Tongue (tissue), 2 donors: ENCODE measurements around the gene GPR37. TPM values are rescaled to one million over a fixed set of nuclear protein-coding genes. Genes with fewer than 3 reads are reported as not detected.

ENCODE experiments used
- DNase-seq: peaks from one replicate; pipeline ENCODE4 v3.0.0-alpha.2; 2015
- total RNA-seq: library from RNA; depleted of rRNA; stranded (reverse); fragments of >200 nt; gene quantifications from one replicate; pipeline ENCODE4 v1.2.3, GENCODE V29; 2014

GPR37 gene
- total RNA-seq, 1 donor from 2014 or later = 4.6 TPM

DNA sequence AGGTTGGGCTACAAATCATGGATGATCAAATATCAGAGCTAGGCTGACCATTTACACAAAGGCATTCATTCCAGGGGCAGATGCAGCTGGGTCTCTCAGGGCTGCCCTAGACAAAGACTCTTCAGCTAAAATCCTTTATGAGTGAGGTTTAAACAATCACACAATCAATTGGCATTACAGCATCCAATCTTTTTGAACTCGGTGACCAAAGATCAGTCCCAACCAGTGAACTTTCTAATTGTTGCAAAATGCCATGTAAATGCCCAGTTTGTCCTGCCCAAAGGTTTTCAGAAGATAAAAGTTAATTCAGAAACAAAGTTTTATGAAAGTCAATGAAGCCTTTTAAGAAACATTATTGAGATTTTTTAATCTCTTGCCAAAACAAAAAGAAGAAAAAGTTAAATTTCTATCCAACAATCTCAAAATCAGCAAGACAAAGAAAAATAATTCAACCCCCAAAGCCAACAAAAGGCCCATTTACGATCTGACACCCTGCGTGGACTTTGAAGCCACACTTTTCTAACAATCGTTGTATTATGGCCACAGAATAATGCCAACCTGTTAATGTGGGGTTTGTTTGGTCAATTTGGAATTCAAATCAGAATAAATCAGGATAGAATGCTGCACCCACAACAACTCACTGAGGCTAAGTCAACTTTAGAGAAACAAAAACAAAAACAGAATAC is 40.9 kb downstream of the GPR37 start:
- no peak for DNase-seq

- no peak for DNase-seq
Observed at GRCh38 chr7:124724079-124724478, 41.5 kb downstream of the GPR37 start.

- DNase-seq = no peak
Observed at GRCh38 chr7:124723012-124723411, 42.6 kb downstream of the GPR37 start.

GRCh38 chr7:124722292-124722691 is 43.3 kb downstream of the GPR37 start:
- DNase-seq = no peak

DNA sequence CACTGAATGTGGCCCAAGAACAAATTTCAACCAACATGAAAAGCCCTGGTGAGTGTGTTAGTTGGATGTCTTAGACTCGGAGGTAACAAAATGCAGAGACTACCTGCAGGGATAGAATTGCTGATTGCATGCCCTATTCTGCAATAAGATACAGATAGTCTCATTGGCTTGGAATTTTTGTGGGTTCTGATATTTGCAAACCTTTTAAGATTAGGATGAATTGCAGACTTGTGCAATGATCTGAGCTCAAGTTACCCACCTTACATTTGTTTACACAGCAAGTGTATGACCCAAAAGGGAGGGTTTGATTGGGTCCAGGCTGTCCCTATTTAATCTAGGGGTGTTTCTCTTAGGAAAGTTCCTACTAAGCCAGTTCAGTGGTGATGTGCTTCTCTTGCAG is 45.4 kb downstream of the GPR37 start:
- DNase-seq = no peak

- DNase-seq = no peak
Observed at GRCh38 chr7:124718032-124718766, 47.4 kb downstream of the GPR37 start.

GRCh38 chr7:124716894-124717293 is 48.7 kb downstream of the GPR37 start:
- DNase-seq = no peak

- no peak for DNase-seq
Observed at GRCh38 chr7:124713086-124713485, 52.5 kb downstream of the GPR37 start.

GRCh38 chr7:124712017-124712416 is 53.6 kb downstream of the GPR37 start:
- DNase-seq = no peak

DNA sequence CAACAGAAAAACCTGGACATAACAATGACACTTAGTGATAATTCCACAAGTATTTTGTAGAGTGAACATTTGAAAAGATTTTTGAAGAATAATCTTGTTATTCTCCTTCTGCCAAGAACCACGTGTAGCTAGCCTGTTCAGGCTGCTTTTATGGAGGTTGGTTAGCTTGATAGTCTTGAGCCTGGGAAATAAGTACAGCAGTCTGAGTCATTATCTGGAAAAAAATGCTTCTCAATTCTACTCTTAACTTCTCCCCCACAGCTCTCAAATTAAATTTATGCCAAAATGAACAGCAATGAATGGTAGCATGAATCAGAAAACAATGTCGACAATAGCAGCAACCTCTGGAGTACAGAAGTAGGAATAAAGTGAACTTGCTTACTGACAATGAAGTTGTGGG is 63.2 kb downstream of the GPR37 start:
- no peak for DNase-seq

- DNase-seq = peak; percentile 4
Observed at GRCh38 chr7:124701955-124702354, 63.6 kb downstream of the GPR37 start.

DNA sequence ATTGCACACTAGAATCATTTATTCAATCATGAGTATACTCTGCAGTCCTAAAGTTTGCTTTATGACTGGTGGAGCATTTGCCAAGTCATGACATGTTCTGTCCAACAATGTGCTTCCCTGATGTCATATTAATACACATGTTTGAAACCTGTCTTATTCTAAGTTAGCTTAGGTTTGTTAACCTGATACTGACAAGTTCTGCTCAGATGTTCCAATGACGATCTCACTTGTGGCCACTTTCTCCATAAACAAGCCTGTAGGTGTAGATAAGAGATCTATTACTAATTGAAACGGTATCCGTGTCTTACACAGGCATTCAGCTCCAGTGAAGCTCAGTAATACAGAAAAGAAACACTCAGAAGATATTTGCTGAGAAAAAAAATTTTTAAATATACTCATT is 64.9 kb downstream of the GPR37 start:
- no peak for DNase-seq

DNA sequence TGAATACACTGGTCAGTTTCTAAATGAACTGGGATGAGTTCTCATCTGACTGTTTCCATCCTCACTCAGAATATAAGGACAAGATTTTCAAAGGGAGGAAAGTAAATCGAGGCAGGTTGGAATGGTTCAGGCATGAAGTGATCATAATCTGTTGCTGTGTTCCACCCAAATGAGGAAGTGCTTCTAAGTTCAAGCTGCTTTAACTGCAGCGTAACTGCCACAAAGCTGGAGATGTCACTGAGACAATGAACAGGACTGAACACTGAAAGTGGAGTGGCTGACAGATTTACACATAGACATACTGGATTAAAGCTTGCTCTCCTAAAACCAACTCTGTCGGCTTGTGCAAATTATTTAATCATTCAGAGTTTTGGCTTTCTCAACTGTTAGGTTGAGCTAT is 66.6 kb downstream of the GPR37 start:
- no peak for DNase-seq

DNA sequence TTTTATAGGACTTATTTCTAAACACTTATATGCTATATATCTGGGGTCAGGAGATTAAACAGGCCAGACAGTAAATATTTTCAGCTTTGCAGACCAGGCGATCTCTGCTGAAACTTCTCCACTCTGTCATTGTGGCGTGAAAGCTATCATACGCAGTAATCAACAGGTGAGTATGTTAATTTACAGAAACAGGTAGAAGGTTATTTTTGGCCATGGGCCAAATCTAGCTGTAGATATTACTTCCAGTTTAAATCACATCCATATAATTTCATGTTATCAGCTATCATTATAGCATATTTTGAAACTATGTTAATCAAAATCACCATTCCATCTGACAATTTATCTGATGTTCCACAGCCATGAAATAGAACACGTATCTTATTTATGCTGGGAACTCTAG is 67.8 kb downstream of the GPR37 start:
- DNase-seq = no peak

Other genes with a start within 250 kb of the GPR37 start
- 53.5 TPM for gene POT1, start 164.0 kb upstream of the GPR37 start, total RNA-seq